HG03469 (cell line): ENCODE measurements around the gene CRACR2B.

Experiments
- ATAC-seq: cut with Tn5 transposase; IDR thresholded peaks from one replicate; pipeline ENCODE4 v1.9.1; 2021; ENCODE audit warnings: mild to moderate bottlenecking, moderate library complexity, moderate number of reproducible peaks; ENCODE audit not compliant: unreplicated experiment

Gene CRACR2B

GRCh38 chr11:810040-810567 lies 17.6 kb upstream of the CRACR2B start:
- ATAC-seq, result no peak

- ATAC-seq, result no peak
Measured at GRCh38 chr11:811446-812245, 16.1 kb upstream of the CRACR2B start.

GRCh38 chr11:812390-812789 lies 15.3 kb upstream of the CRACR2B start:
- no peak for ATAC-seq

GRCh38 chr11:813072-813455 lies 14.7 kb upstream of the CRACR2B start:
- no peak for ATAC-seq

- ATAC-seq, result no peak
Measured at GRCh38 chr11:813456-814096, 14.1 kb upstream of the CRACR2B start.

- no peak for ATAC-seq
Measured at GRCh38 chr11:815675-816432, 11.9 kb upstream of the CRACR2B start.

- ATAC-seq, result no peak
Measured at GRCh38 chr11:816433-816779, 11.3 kb upstream of the CRACR2B start.

- no peak for ATAC-seq
Measured at GRCh38 chr11:818396-819128, 9.2 kb upstream of the CRACR2B start, which contains the start of gene PNPLA2. Gene PNPLA2, plus strand, starts transcription at chr11:818914. Its CDS starts 805 bp downstream, at chr11:819719.

GRCh38 chr11:819129-819931 lies 8.4 kb upstream of the CRACR2B start:
- ATAC-seq, result no peak

- ATAC-seq, result no peak
Measured at GRCh38 chr11:819943-820649, 7.6 kb upstream of the CRACR2B start.

GRCh38 chr11:820655-821511 lies 6.8 kb upstream of the CRACR2B start:
- ATAC-seq, result no peak

- no peak for ATAC-seq
Measured at GRCh38 chr11:821512-822371, 6.0 kb upstream of the CRACR2B start.

- no peak for ATAC-seq
Measured at GRCh38 chr11:823441-824291, 4.1 kb upstream of the CRACR2B start.

- ATAC-seq, result no peak
Measured at GRCh38 chr11:824292-824880, 3.3 kb upstream of the CRACR2B start.

GRCh38 chr11:824942-825341 lies 2.8 kb upstream of the CRACR2B start:
- no peak for ATAC-seq
